Testis (tissue), 2 donors: ENCODE results near the gene THUMPD1.
"Not testable (repeated sequence)": the region's sequence is repeated elsewhere in the genome, so short reads cannot be mapped to it uniquely, and the experiment has no call there.

Source experiments
- POLR2A ChIP-seq: fragments of 450-650 bp; IDR thresholded peaks from one replicate; pipeline ENCODE4 v1.6.1; 2017; ENCODE audit warnings: antibody characterized with exemption, mild to moderate bottlenecking, moderate library complexity
- TF ChIP-seq, protein P1 (sequence below), 3 experiments: fragments of 450-650 bp in 2 of 3; fragments of 200-600 bp in 1 of 3; sonication (generic) in 1 of 3; IDR thresholded peaks; one replicate each; pipeline ENCODE4 v1.5.1; 2016 to 2019; ENCODE audit warnings: antibody characterized with exemption in 3 of 3, mild to moderate bottlenecking in 2 of 3, moderate library complexity in 1 of 3

DNA sequence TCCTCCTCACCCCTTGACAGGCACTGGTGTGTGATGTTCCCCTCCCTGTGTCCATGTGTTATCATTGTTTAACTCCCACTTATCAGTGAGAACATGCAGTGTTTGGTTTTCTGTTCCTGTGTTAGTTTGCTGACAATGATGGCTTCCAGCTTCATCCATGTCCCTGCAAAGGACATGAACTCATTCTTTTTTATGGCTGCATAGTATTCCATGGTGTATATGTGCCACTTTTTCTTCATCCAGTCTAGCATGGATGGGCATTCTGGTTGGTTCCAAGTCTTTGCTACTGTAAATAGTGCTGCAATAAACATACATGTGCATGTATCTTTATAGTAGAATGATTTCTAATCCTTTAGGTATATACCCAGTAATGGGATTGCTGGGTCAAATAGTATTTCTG, 39.9 kb downstream of the THUMPD1 start:
- TF ChIP-seq, protein P1, sequence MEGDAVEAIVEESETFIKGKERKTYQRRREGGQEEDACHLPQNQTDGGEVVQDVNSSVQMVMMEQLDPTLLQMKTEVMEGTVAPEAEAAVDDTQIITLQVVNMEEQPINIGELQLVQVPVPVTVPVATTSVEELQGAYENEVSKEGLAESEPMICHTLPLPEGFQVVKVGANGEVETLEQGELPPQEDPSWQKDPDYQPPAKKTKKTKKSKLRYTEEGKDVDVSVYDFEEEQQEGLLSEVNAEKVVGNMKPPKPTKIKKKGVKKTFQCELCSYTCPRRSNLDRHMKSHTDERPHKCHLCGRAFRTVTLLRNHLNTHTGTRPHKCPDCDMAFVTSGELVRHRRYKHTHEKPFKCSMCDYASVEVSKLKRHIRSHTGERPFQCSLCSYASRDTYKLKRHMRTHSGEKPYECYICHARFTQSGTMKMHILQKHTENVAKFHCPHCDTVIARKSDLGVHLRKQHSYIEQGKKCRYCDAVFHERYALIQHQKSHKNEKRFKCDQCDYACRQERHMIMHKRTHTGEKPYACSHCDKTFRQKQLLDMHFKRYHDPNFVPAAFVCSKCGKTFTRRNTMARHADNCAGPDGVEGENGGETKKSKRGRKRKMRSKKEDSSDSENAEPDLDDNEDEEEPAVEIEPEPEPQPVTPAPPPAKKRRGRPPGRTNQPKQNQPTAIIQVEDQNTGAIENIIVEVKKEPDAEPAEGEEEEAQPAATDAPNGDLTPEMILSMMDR (IDR thresholded peaks at IDR 0.05): not testable (repeated sequence)
- TF ChIP-seq POLR2A: not testable (repeated sequence)
